Brain microvascular endothelial cell (primary cell): ENCODE measurements around the gene CCDC121.
A peak's percentile ranks its signal among the peaks of the same experiment; 100 is the strongest.

ENCODE experiments used
- DNase-seq: peaks from one replicate; pipeline ENCODE4 v3.0.0-alpha.2; 2020
- H3K27ac ChIP-seq: fragments of 250-450 bp; sonication (Bioruptor Pico); 2 replicates; pipeline ENCODE4 v1.5.1; 2020; ENCODE audit warnings: mild to moderate bottlenecking, moderate library complexity
- H3K27me3 ChIP-seq: fragments of 250-450 bp; sonication (Bioruptor Pico); replicated peaks from 2 replicates; pipeline ENCODE4 v1.5.1; 2020; ENCODE audit warnings: mild to moderate bottlenecking
- H3K36me3 ChIP-seq: fragments of 250-450 bp; sonication (Bioruptor Pico); replicated peaks from 2 replicates; pipeline ENCODE4 v1.5.1; 2020; ENCODE audit warnings: mild to moderate bottlenecking
- H3K4me3 ChIP-seq: 2 replicates; pipeline ENCODE4 v1.5.1; 2011; ENCODE audit warnings: low read depth, mild to moderate bottlenecking, control low read depth, low read length, moderate library complexity
- CTCF ChIP-seq: IDR thresholded peaks from 2 replicates; pipeline ENCODE4 v1.5.1; 2011; ENCODE audit warnings: low read depth, mild to moderate bottlenecking, moderate library complexity, low read length, control low read depth, inconsistent platforms; ENCODE audit errors: missing control alignments
- in situ Hi-C: cut with HindIII; loops from 2 replicates; pipeline ENCODE4 v1.10.0; 2017; ENCODE audit warnings: low sequenced_read_pairs, low pct_ligation_motif_present

CCDC121 gene

GRCh38 chr2:27652790-27653189 lies 24.0 kb upstream of the CCDC121 start:
- no peak overlapping the region for H3K4me3 ChIP-seq
- in situ Hi-C loops, result no loop called here
- H3K36me3 ChIP-seq, result peaks cover 69% of the 10 kb centered on the region
- H3K27ac ChIP-seq, result no peak overlapping the region
- TF ChIP-seq CTCF, result no peak
- H3K27me3 ChIP-seq, result no peaks in the 10 kb centered on the region
- DNase-seq, result no peak

GRCh38 chr2:27652341-27652740 lies 23.5 kb upstream of the CCDC121 start:
- no peak for TF ChIP-seq CTCF
- in situ Hi-C loops, result no loop called here
- no peak overlapping the region for H3K27ac ChIP-seq
- no peak for DNase-seq
- no peaks in the 10 kb centered on the region for H3K27me3 ChIP-seq
- H3K36me3 ChIP-seq, result peaks cover 68% of the 10 kb centered on the region
- H3K4me3 ChIP-seq, result no peak overlapping the region

GRCh38 chr2:27651056-27651455 lies 22.2 kb upstream of the CCDC121 start:
- in situ Hi-C loops, result no loop called here
- DNase-seq, result peak; percentile 27
- no peaks in the 10 kb centered on the region for H3K27me3 ChIP-seq
- no peak overlapping the region for H3K27ac ChIP-seq
- no peak for TF ChIP-seq CTCF
- H3K36me3 ChIP-seq, result peaks cover 63% of the 10 kb centered on the region
- no peak overlapping the region for H3K4me3 ChIP-seq

GRCh38 chr2:27647737-27648136 lies 18.9 kb upstream of the CCDC121 start:
- TF ChIP-seq CTCF, result no peak
- in situ Hi-C loops, result no loop called here
- no peak for DNase-seq

GRCh38 chr2:27647289-27647688 lies 18.5 kb upstream of the CCDC121 start:
- no peak overlapping the region for H3K4me3 ChIP-seq
- DNase-seq, result peak; percentile 24
- in situ Hi-C loops, result no loop called here
- H3K36me3 ChIP-seq, result peaks cover 61% of the 10 kb centered on the region
- no peaks in the 10 kb centered on the region for H3K27me3 ChIP-seq
- no peak for TF ChIP-seq CTCF
- no peak overlapping the region for H3K27ac ChIP-seq

More at GRCh38 chr2:27647737-27648136, 18.9 kb upstream of the CCDC121 start:
- Histone ChIP-seq H3K27me3 (no peaks in the 10 kb centered on the region), H3K27ac (no peak overlapping the region), H3K36me3 (peaks cover 60% of the 10 kb centered on the region), H3K4me3 (no peak overlapping the region)

- DNase-seq, result no peak
- in situ Hi-C loops, result no loop called here
- H3K4me3 ChIP-seq, result no peak overlapping the region
- TF ChIP-seq CTCF, result no peak
- H3K27me3 ChIP-seq, result no peaks in the 10 kb centered on the region
- H3K36me3 ChIP-seq, result peaks cover 52% of the 10 kb centered on the region
- H3K27ac ChIP-seq, result no peak overlapping the region
Observed at GRCh38 chr2:27645197-27645596, 16.4 kb upstream of the CCDC121 start.
